Testis (tissue), 3 donors: ENCODE measurements around the gene SETD2. TPM values are rescaled to one million over a fixed set of nuclear protein-coding genes. Genes with fewer than 3 reads are reported as not detected.
"Not testable (repeated sequence)": the region's sequence is repeated elsewhere in the genome, so short reads cannot be mapped to it uniquely, and the experiment has no call there.

Experiments
- DNase-seq: peaks from one replicate; pipeline ENCODE4 v3.0.0-alpha.2; 2019
- H3K27ac ChIP-seq, 2 donors: fragments of 200-600 bp; sonication (generic); one replicate each; pipeline ENCODE4 v1.5.1; 2019
- H3K27me3 ChIP-seq: fragments of 200-600 bp; sonication (generic); one replicate; pipeline ENCODE4 v1.5.1; 2019
- H3K36me3 ChIP-seq: fragments of 200-600 bp; sonication (generic); one replicate; pipeline ENCODE4 v1.5.1; 2017; ENCODE audit warnings: low read depth; ENCODE audit errors: missing control alignments
- H3K4me1 ChIP-seq: fragments of 200-600 bp; sonication (generic); one replicate; pipeline ENCODE4 v1.5.1; 2019
- H3K4me3 ChIP-seq, 2 donors: fragments of 200-600 bp; sonication (generic); one replicate each; pipeline ENCODE4 v1.5.1; 2017 to 2019
- H3K9me3 ChIP-seq: fragments of 200-600 bp; sonication (generic); one replicate; pipeline ENCODE4 v1.5.1; 2017
- CTCF ChIP-seq, 3 experiments: fragments of 450-650 bp in 2 of 3; fragments of 200-600 bp in 1 of 3; sonication (generic) in 1 of 3; IDR thresholded peaks; one replicate each; pipeline ENCODE4 v1.5.1; 2016 to 2019; ENCODE audit warnings: antibody characterized with exemption in 3 of 3, mild to moderate bottlenecking in 2 of 3, moderate library complexity in 1 of 3
- POLR2A ChIP-seq: fragments of 450-650 bp; IDR thresholded peaks from one replicate; pipeline ENCODE4 v1.6.1; 2017; ENCODE audit warnings: antibody characterized with exemption, mild to moderate bottlenecking, moderate library complexity
- WGBS, 2 donors: methylation state at CpG; one replicate each; pipeline ENCODE4 v1.1.5; 2018; 5-methylcytosine and 5-hydroxymethylcytosine counted together
- intact Hi-C: fragments of 100-400 bp; cut with DNase I; formaldehyde crosslinking; loops from one replicate; pipeline ENCODE4 v1.15.1; 2023; ENCODE audit warnings: low total_unique reads
- polyA plus RNA-seq: library from polyadenylated mRNA; stranded (reverse); fragments of 350-450 nt; fragmentation: Illumina TruSeq; extraction: RNeasy Lipid Tissue Mini Kit (QIAGEN cat#74804); gene quantifications from one replicate; pipeline ENCODE4 v1.2.3, GENCODE V29; 2014; ENCODE audit warnings: low read depth, low replicate concordance; ENCODE audit not compliant: insufficient read depth
- total RNA-seq, 2 donors: library from RNA; depleted of rRNA; stranded (reverse); fragments of >200 nt; gene quantifications; one replicate each; pipeline ENCODE4 v1.2.3, GENCODE V29; 2016

The SETD2 gene
- total and polyA plus RNA-seq, 3 donors from 2014 or later = 37.1 to 95.2 (median 76.7) TPM

DNA sequence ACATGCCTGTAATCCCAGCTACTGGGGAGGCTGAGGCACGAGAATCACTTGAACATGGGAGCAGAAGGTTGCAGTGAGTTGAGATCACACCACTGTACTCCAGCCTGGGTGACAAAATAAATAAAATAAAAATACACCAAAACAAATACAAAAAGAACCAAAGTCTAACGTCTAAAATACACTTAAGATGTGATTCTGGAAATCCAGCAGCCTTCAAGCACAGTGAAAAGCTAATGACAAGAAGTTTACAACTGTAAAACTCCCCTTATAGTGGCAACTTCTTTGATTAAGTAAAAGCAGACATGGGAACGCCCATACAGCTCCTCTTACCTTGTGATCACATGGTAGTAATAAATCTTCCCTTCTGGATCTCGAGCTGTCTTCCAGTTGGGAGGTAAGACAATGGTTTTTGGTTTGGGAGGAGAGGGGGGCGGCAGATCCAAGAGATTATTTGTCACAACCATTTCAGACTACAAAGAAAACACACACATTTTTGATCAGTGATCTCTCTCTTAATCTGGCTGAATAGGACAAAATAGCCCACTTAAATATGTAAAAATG lies 121.6 kb downstream of the SETD2 start:
- whole genome bisulfite sequencing, 2 donors = 73 to 75% methylated on average over 5 of the region's 5 CpGs
- no peak overlapping the region for H3K4me3 ChIP-seq
- DNase-seq = no peak
- no peaks in the 10 kb centered on the region for H3K36me3 ChIP-seq
- no peaks in the 10 kb centered on the region for H3K4me1 ChIP-seq
- TF ChIP-seq POLR2A (no peak), CTCF (IDR thresholded peaks at IDR 0.05) (no peak)
- intact Hi-C loops = no loop called here
- H3K9me3 ChIP-seq = no peaks in the 10 kb centered on the region
- no peaks in the 10 kb centered on the region for H3K27me3 ChIP-seq
- no peak overlapping the region for H3K27ac ChIP-seq

- 79 to 88% methylated on average over 3 of the region's 3 CpGs for WGBS, 2 donors
- DNase-seq = no peak
- Histone ChIP-seq H3K27ac (no peak overlapping the region), H3K4me1 (peaks cover 3% of the 10 kb centered on the region), H3K36me3 (no peaks in the 10 kb centered on the region), H3K9me3 (no peaks in the 10 kb centered on the region), H3K4me3 (no peak overlapping the region), H3K27me3 (no peaks in the 10 kb centered on the region)
- intact Hi-C loops = no loop called here
- TF ChIP-seq POLR2A (no peak), CTCF (IDR thresholded peaks at IDR 0.05) (no peak)
Observed at GRCh38 chr3:47041114-47041513, 122.8 kb downstream of the SETD2 start.

GRCh38 chr3:47037302-47037701 lies 126.6 kb downstream of the SETD2 start:
- H3K9me3 ChIP-seq, H3K27me3 ChIP-seq, H3K4me1 ChIP-seq, intact Hi-C loops, DNase-seq, H3K4me3 ChIP-seq, H3K36me3 ChIP-seq, H3K27ac ChIP-seq: not testable (repeated sequence)
- WGBS, 2 donors = 75 to 83% methylated on average over 6 of the region's 6 CpGs

DNA sequence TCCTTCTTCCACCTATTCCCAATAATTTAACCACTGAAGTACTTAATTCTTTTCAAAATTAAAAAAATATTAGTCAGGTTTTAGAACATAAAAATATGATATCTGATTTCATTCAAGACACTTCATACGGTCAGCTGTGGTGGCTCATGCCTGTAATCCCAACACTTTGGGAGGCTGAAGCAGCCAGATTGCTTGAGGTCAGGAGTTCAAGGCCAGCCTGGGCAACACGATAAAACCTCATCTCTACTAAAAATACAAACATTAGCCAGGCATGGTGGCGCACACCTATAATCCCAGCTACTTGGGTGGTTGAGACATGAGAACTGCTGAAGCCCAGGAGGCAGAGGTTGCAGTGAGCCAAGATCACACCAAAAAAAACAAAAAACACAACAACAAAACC lies 127.8 kb downstream of the SETD2 start:
- no peaks in the 10 kb centered on the region for H3K36me3 ChIP-seq
- intact Hi-C loops = no loop called here
- WGBS, 2 donors = 46 to 49% methylated on average over 3 of the region's 3 CpGs

DNA sequence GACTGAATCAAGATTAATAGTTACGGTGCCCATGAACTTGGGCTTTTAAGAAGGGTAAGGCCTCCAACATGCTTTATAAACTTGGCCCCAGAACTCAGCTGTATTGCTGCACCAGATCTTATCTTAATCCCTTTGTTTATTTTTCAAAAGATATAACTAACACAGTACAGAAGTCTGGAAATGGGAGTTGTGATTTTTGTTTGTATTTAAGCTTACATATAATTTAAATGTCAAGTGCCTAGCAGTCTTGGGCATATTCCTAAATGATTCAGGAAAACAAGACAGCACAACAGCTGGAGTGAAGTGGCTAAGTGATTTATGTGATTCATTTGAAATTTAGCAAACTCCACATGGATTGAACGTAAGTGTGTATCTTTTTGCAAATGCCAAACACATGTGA lies 128.3 kb downstream of the SETD2 start:
- H3K9me3 ChIP-seq = no peaks in the 10 kb centered on the region
- H3K27me3 ChIP-seq = no peaks in the 10 kb centered on the region
- intact Hi-C loops = no loop called here
- 70 to 73% methylated on average over 2 of the region's 2 CpGs for WGBS, 2 donors
- H3K4me1 ChIP-seq = peaks cover 5% of the 10 kb centered on the region
- H3K36me3 ChIP-seq = no peaks in the 10 kb centered on the region
- no peak for TF ChIP-seq CTCF (IDR thresholded peaks at IDR 0.05)
- no peak for TF ChIP-seq POLR2A
- DNase-seq = no peak
- no peak overlapping the region for H3K4me3 ChIP-seq
- H3K27ac ChIP-seq = peak overlapping the region in 1 of 2 donors; percentile 26

More for the DNA sequence above, 127.8 kb downstream of the SETD2 start:
- H3K27me3 ChIP-seq = no peaks in the 10 kb centered on the region
- H3K4me1 ChIP-seq = peaks cover 5% of the 10 kb centered on the region
- TF ChIP-seq POLR2A (no peak), CTCF (IDR thresholded peaks at IDR 0.05) (no peak)
- peak overlapping the region in 1 of 2 donors; percentile 26 for H3K27ac ChIP-seq
- DNase-seq = no peak
- H3K9me3 ChIP-seq = no peaks in the 10 kb centered on the region
- no peak overlapping the region for H3K4me3 ChIP-seq
